ENCODE data around the gene TASOR.
A peak's percentile ranks its signal among the peaks of the same experiment; 100 is the strongest.
"Not testable (repeated sequence)": the region's sequence is repeated elsewhere in the genome, so short reads cannot be mapped to it uniquely, and the experiment has no call there.

Gene TASOR

GRCh38 chr3:56683122-56683817, at the start of gene TASOR:
TSS of gene TASOR (minus strand) at chr3:56683265. CDS start at chr3:56683006, 259 bp downstream.
- Histone ChIP-seq H3K9me3 (peaks cover 23% of the 10 kb centered on the region), H3K27ac (peak within 1 kb of the TSS; percentile 100), H4K20me1 (0 out of 2 replicates have a peak, but pooled peaks cover 13% of the 10 kb centered on the region), H3K4me1 (peaks cover 19% of the 10 kb centered on the region), H3K9ac (peak within 1 kb of the TSS; percentile 99), H3K4me2 (peak within 1 kb of the TSS; percentile 87), H3K36me3 (peaks cover 14% of the 10 kb centered on the region), H3K27me3 (no peaks in the 10 kb centered on the region), H3K4me3 (peak within 1 kb of the TSS; percentile 95)
- no peak for TF ChIP-seq Cebpa-rat (IDR thresholded peaks at IDR 0.05)

GRCh38 chr3:56732109-56732508, 49.0 kb upstream of the TASOR start:
- no peak overlapping the region for H3K4me3 ChIP-seq
- no peak for TF ChIP-seq Cebpa-rat (IDR thresholded peaks at IDR 0.05)
- no peaks in the 10 kb centered on the region for H3K9me3 ChIP-seq
- H3K4me1 ChIP-seq, result no peaks in the 10 kb centered on the region
- no peak overlapping the region for H3K27ac ChIP-seq
- H3K9ac ChIP-seq, result no peak overlapping the region
- no peaks in the 10 kb centered on the region for H3K27me3 ChIP-seq
- no peaks in the 10 kb centered on the region for H4K20me1 ChIP-seq
- H3K4me2 ChIP-seq, result no peak overlapping the region
- no peaks in the 10 kb centered on the region for H3K36me3 ChIP-seq

- Histone ChIP-seq H4K20me1 (no peaks in the 10 kb centered on the region), H3K4me2 (peak overlapping the region; percentile 38), H3K36me3 (no peaks in the 10 kb centered on the region), H3K9me3 (no peaks in the 10 kb centered on the region), H3K9ac (no peak overlapping the region), H3K4me3 (no peak overlapping the region), H3K4me1 (peaks cover 18% of the 10 kb centered on the region), H3K27ac (no peak overlapping the region), H3K27me3 (no peaks in the 10 kb centered on the region)
- no peak for TF ChIP-seq Cebpa-rat (IDR thresholded peaks at IDR 0.05)
Observed at GRCh38 chr3:56725175-56725574, 42.1 kb upstream of the TASOR start.

- no peak for TF ChIP-seq Cebpa-rat (IDR thresholded peaks at IDR 0.05)
- Histone ChIP-seq H3K4me1 (peaks cover 18% of the 10 kb centered on the region), H3K4me3 (no peak overlapping the region), H4K20me1 (no peaks in the 10 kb centered on the region), H3K9ac (no peak overlapping the region), H3K27ac (no peak overlapping the region), H3K9me3 (no peaks in the 10 kb centered on the region), H3K27me3 (no peaks in the 10 kb centered on the region), H3K36me3 (no peaks in the 10 kb centered on the region), H3K4me2 (peak overlapping the region; percentile 38; the same call in 1 of the 2 replicates)
Observed at GRCh38 chr3:56724676-56725075, 41.6 kb upstream of the TASOR start.

GRCh38 chr3:56720849-56721248, 37.8 kb upstream of the TASOR start:
- H3K4me2 ChIP-seq, result no peak overlapping the region

GRCh38 chr3:56718809-56719208, 35.7 kb upstream of the TASOR start:
- H3K4me2 ChIP-seq, result not testable (repeated sequence)

More at GRCh38 chr3:56720849-56721248, 37.8 kb upstream of the TASOR start:
- Histone ChIP-seq H3K9me3 (peaks cover 11% of the 10 kb centered on the region), H4K20me1 (no peaks in the 10 kb centered on the region), H3K27me3 (no peaks in the 10 kb centered on the region), H3K4me1 (peaks cover 13% of the 10 kb centered on the region), H3K27ac (no peak overlapping the region), H3K9ac (no peak overlapping the region), H3K36me3 (no peaks in the 10 kb centered on the region), H3K4me3 (no peak overlapping the region)
- TF ChIP-seq Cebpa-rat (IDR thresholded peaks at IDR 0.05), result no peak

GRCh38 chr3:56711344-56711743, 28.3 kb upstream of the TASOR start:
- Histone ChIP-seq H4K20me1 (no peaks in the 10 kb centered on the region), H3K4me3 (no peak overlapping the region), H3K9ac (no peak overlapping the region), H3K27ac (no peak overlapping the region), H3K4me2 (no peak overlapping the region), H3K27me3 (no peaks in the 10 kb centered on the region), H3K36me3 (no peaks in the 10 kb centered on the region), H3K9me3 (peaks cover 6% of the 10 kb centered on the region; the same call in 1 of the 2 replicates), H3K4me1 (no peaks in the 10 kb centered on the region)
- no peak for TF ChIP-seq Cebpa-rat (IDR thresholded peaks at IDR 0.05)

More at GRCh38 chr3:56718809-56719208, 35.7 kb upstream of the TASOR start:
- not testable (repeated sequence) for H3K9ac ChIP-seq, H3K4me3 ChIP-seq, H3K27me3 ChIP-seq, H3K27ac ChIP-seq, H4K20me1 ChIP-seq, H3K4me1 ChIP-seq, H3K36me3 ChIP-seq
- peaks cover 14% of the 10 kb centered on the region for H3K9me3 ChIP-seq

GRCh38 chr3:56707412-56707811, 24.3 kb upstream of the TASOR start:
- not testable (repeated sequence) for H3K27me3 ChIP-seq, H3K9me3 ChIP-seq, H3K4me1 ChIP-seq, H4K20me1 ChIP-seq, H3K4me2 ChIP-seq, H3K4me3 ChIP-seq, H3K36me3 ChIP-seq, H3K27ac ChIP-seq, H3K9ac ChIP-seq

- no peaks in the 10 kb centered on the region for H4K20me1 ChIP-seq
- H3K9ac ChIP-seq, result no peak overlapping the region
- no peaks in the 10 kb centered on the region for H3K4me1 ChIP-seq
- TF ChIP-seq Cebpa-rat (IDR thresholded peaks at IDR 0.05), result no peak
- no peak overlapping the region for H3K4me3 ChIP-seq
- no peak overlapping the region for H3K4me2 ChIP-seq
- H3K27ac ChIP-seq, result no peak overlapping the region
- no peaks in the 10 kb centered on the region for H3K36me3 ChIP-seq
- H3K9me3 ChIP-seq, result no peaks in the 10 kb centered on the region
- no peaks in the 10 kb centered on the region for H3K27me3 ChIP-seq
Observed at GRCh38 chr3:56706629-56707028, 23.6 kb upstream of the TASOR start.

GRCh38 chr3:56704706-56705105, 21.6 kb upstream of the TASOR start:
- H3K9me3 ChIP-seq, result no peaks in the 10 kb centered on the region
- H3K4me1 ChIP-seq, result no peaks in the 10 kb centered on the region
- H3K9ac ChIP-seq, result no peak overlapping the region
- no peaks in the 10 kb centered on the region for H3K36me3 ChIP-seq
- no peak for TF ChIP-seq Cebpa-rat (IDR thresholded peaks at IDR 0.05)
- H4K20me1 ChIP-seq, result no peaks in the 10 kb centered on the region
- H3K4me2 ChIP-seq, result no peak overlapping the region
- H3K4me3 ChIP-seq, result no peak overlapping the region
- no peaks in the 10 kb centered on the region for H3K27me3 ChIP-seq
- H3K27ac ChIP-seq, result no peak overlapping the region
